Osteoblast (primary cell): ENCODE data around the gene UPB1. TPM values are rescaled to one million over a fixed set of nuclear protein-coding genes. Genes with fewer than 3 reads are reported as not detected.
A peak's percentile ranks its signal among the peaks of the same experiment; 100 is the strongest.

ENCODE experiments used
- DNase-seq: peaks from one replicate; pipeline ENCODE4 v3.0.0; 2011; ENCODE audit warnings: low spot score, mixed read lengths; ENCODE audit not compliant: insufficient read length; ENCODE audit errors: missing footprints
- H2AFZ ChIP-seq: 2 replicates; pipeline ENCODE4 v1.6.0; 2011; ENCODE audit warnings: mild to moderate bottlenecking, low read length
- H3K27ac ChIP-seq: 2 replicates; pipeline ENCODE4 v1.5.1; 2011; ENCODE audit warnings: mild to moderate bottlenecking, low read depth, low read length, moderate library complexity
- H3K27me3 ChIP-seq: 2 replicates; pipeline ENCODE4 v1.6.0; 2012; ENCODE audit warnings: mild to moderate bottlenecking, control low read depth, inconsistent platforms, low read length, moderate library complexity; ENCODE audit not compliant: insufficient read depth
- H3K36me3 ChIP-seq: 2 replicates; pipeline ENCODE4 v1.5.1; 2011; ENCODE audit warnings: mild to moderate bottlenecking, low read length, control low read depth, moderate library complexity; ENCODE audit not compliant: insufficient read depth
- H3K4me1 ChIP-seq: 2 replicates; pipeline ENCODE4 v1.5.1; 2011; ENCODE audit warnings: mild to moderate bottlenecking, low read length, control low read depth, moderate library complexity; ENCODE audit not compliant: insufficient read depth
- H3K4me2 ChIP-seq: 2 replicates; pipeline ENCODE4 v1.6.0; 2011; ENCODE audit warnings: mild to moderate bottlenecking, low read length; ENCODE audit not compliant: insufficient read depth
- H3K4me3 ChIP-seq: fragments of 200-600 bp; sonication (generic); 3 replicates; pipeline ENCODE4 v1.5.1; 2012; ENCODE audit warnings: mild to moderate bottlenecking, low read length, inconsistent platforms; ENCODE audit not compliant: insufficient read depth
- H3K79me2 ChIP-seq: 2 replicates; pipeline ENCODE4 v1.6.0; 2012; ENCODE audit warnings: mild to moderate bottlenecking, low read length, control low read depth, inconsistent platforms; ENCODE audit not compliant: insufficient read depth
- H3K9me3 ChIP-seq: 2 replicates; pipeline ENCODE4 v1.5.1; 2011; ENCODE audit warnings: low read depth, low read length, control low read depth
- H4K20me1 ChIP-seq: 2 replicates; pipeline ENCODE4 v1.6.0; 2012; ENCODE audit warnings: mild to moderate bottlenecking, low read length, control low read depth; ENCODE audit not compliant: insufficient read depth
- total RNA-seq: library from RNA; depleted of rRNA; stranded (reverse); fragments of >200 nt; gene quantifications from 2 replicates; pipeline ENCODE4 v1.2.3, GENCODE V29; 2012
- TF ChIP-seq, protein P1 (sequence below): IDR thresholded peaks from 2 replicates; pipeline ENCODE4 v1.5.1; 2011; ENCODE audit warnings: mild to moderate bottlenecking, low read depth, low read length, moderate library complexity; ENCODE audit errors: extremely low read depth

The UPB1 gene
- total RNA-seq, 1 donor: under 0.01 TPM

GRCh38 chr22:24502541-24502940 is 7.4 kb downstream of the UPB1 start:
- H3K36me3 ChIP-seq: no peaks in the 10 kb centered on the region
- no peaks in the 10 kb centered on the region for H3K79me2 ChIP-seq
- H3K4me1 ChIP-seq: peaks cover 3% of the 10 kb centered on the region
- H3K4me2 ChIP-seq: no peak overlapping the region
- peaks cover 13% of the 10 kb centered on the region for H3K27me3 ChIP-seq
- H3K27ac ChIP-seq: no peak overlapping the region
- H2AFZ ChIP-seq: no peak overlapping the region
- H3K4me3 ChIP-seq: no peak overlapping the region
- H3K9me3 ChIP-seq: no peaks in the 10 kb centered on the region
- H4K20me1 ChIP-seq: no peaks in the 10 kb centered on the region
- peak; percentile 23 for DNase-seq
- TF ChIP-seq, protein P1, sequence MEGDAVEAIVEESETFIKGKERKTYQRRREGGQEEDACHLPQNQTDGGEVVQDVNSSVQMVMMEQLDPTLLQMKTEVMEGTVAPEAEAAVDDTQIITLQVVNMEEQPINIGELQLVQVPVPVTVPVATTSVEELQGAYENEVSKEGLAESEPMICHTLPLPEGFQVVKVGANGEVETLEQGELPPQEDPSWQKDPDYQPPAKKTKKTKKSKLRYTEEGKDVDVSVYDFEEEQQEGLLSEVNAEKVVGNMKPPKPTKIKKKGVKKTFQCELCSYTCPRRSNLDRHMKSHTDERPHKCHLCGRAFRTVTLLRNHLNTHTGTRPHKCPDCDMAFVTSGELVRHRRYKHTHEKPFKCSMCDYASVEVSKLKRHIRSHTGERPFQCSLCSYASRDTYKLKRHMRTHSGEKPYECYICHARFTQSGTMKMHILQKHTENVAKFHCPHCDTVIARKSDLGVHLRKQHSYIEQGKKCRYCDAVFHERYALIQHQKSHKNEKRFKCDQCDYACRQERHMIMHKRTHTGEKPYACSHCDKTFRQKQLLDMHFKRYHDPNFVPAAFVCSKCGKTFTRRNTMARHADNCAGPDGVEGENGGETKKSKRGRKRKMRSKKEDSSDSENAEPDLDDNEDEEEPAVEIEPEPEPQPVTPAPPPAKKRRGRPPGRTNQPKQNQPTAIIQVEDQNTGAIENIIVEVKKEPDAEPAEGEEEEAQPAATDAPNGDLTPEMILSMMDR: no peak

GRCh38 chr22:24503137-24503842 is 8.2 kb downstream of the UPB1 start:
- peaks cover 3% of the 10 kb centered on the region for H3K4me1 ChIP-seq
- H3K27ac ChIP-seq: no peak overlapping the region
- H2AFZ ChIP-seq: no peak overlapping the region
- H3K4me2 ChIP-seq: no peak overlapping the region
- no peaks in the 10 kb centered on the region for H3K9me3 ChIP-seq
- no peaks in the 10 kb centered on the region for H4K20me1 ChIP-seq
- peak; percentile 95 for DNase-seq
- no peak overlapping the region for H3K4me3 ChIP-seq
- TF ChIP-seq, protein P1: peak; percentile 77
- no peaks in the 10 kb centered on the region for H3K79me2 ChIP-seq
- H3K36me3 ChIP-seq: no peaks in the 10 kb centered on the region
- peaks cover 13% of the 10 kb centered on the region for H3K27me3 ChIP-seq

DNA sequence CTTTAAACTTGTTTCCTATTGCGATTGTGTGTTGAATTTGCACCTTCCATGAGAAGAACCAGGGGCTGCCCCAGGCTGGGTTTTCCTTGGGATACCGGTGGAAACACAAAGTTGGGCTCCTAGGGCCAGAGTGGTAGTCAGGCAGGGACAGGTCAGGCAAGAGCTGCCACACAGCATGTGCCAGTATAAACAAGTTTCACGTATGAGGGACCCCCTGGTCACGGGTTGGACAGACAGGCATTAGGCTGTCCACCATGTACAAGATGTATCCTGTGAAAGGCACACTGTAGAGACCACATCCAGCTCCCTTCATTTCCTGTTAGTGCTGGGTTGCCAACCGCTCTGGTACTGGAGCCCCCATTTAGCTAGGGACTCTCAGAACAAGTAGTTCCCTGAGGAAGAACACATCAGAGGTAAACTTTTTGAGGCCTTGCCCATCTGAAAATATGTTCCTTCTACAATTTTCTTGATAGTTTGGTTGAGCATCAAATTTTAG is 8.8 kb downstream of the UPB1 start:
- no peaks in the 10 kb centered on the region for H3K79me2 ChIP-seq
- H2AFZ ChIP-seq: no peak overlapping the region
- peaks cover 3% of the 10 kb centered on the region for H3K4me1 ChIP-seq
- no peaks in the 10 kb centered on the region for H4K20me1 ChIP-seq
- no peaks in the 10 kb centered on the region for H3K36me3 ChIP-seq
- no peak overlapping the region for H3K27ac ChIP-seq
- H3K4me2 ChIP-seq: no peak overlapping the region
- H3K27me3 ChIP-seq: peaks cover 7% of the 10 kb centered on the region
- H3K4me3 ChIP-seq: no peak overlapping the region
- DNase-seq: peak; percentile 54
- H3K9me3 ChIP-seq: no peaks in the 10 kb centered on the region
- TF ChIP-seq, protein P1: no peak

DNA sequence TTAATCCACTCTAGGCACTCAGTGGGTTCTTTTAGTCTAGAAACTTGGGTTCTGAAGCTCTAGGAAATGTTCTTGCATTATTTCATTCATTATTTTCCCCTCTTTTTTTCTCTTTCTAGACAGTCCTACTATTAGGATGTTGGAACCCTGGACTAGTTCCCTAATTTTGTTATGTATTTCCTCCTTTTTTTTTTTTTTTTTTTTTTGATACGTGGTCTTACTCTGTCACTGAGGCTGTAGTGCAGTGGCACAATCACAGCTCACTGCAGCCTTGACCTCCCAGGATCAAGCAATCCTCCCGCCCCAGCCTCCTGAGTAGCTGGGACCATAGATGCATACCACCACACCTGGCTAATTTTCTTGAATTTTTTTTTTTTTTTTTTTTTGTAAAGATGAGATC is 9.4 kb downstream of the UPB1 start:
- Histone ChIP-seq H3K27ac (no peak overlapping the region), H4K20me1 (no peaks in the 10 kb centered on the region), H3K36me3 (no peaks in the 10 kb centered on the region), H3K27me3 (peaks cover 5% of the 10 kb centered on the region), H3K4me3 (no peak overlapping the region), H3K4me1 (peaks cover 3% of the 10 kb centered on the region), H3K79me2 (no peaks in the 10 kb centered on the region), H2AFZ (no peak overlapping the region), H3K9me3 (no peaks in the 10 kb centered on the region), H3K4me2 (no peak overlapping the region)
- TF ChIP-seq, protein P1: no peak
- DNase-seq: no peak
